GM18498 (cell line): Measurements from ENCODE around the gene KRTAP4-1.
"Not testable (repeated sequence)": the region's sequence is repeated elsewhere in the genome, so short reads cannot be mapped to it uniquely, and the experiment has no call there.

ENCODE experiments used
- ATAC-seq: cut with Tn5 transposase; IDR thresholded peaks from one replicate; pipeline ENCODE4 v1.9.1; 2021; ENCODE audit warnings: mild to moderate bottlenecking, moderate library complexity; ENCODE audit not compliant: unreplicated experiment

KRTAP4-1 gene

GRCh38 chr17:41184480-41184961 lies at the start of gene KRTAP4-1:
TSS of gene KRTAP4-1 (minus strand) at chr17:41184911. CDS start at chr17:41184854, 57 bp downstream.
- no peak for ATAC-seq

DNA sequence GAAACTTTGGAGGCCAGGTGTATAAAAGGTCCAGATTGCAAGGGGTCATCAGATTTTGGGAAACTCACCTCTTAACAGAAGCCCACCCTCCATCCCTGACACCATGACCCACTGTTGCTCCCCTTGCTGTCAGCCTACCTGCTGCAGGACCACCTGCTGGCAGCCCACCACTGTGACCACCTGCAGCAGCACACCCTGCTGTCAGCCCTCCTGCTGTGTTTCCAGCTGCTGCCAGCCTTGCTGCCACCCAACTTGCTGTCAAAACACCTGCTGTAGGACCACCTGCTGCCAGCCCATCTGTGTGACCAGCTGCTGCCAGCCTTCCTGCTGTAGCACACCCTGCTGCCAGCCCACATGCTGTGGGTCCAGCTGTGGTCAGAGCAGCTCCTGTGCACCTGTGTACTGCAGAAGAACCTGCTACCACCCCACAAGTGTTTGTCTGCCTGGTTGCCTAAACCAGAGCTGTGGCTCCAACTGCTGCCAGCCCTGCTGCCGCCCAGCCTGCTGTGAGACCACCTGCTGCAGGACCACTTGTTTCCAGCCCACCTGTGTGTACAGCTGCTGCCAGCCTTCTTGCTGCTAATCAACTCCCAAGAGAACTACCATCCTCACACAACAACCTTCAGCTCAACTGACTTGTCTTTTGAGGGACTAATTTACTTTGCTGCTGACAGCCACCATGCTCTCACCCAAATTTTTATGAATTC lies 47.8 kb upstream of the KRTAP4-1 start, which contains the start of gene KRTAP9-3:
TSS of gene KRTAP9-3 (plus strand) at position 51 of the 707 bp plus-strand sequence. CDS start at position 104, 53 bp downstream.
- not testable (repeated sequence) for ATAC-seq

- no peak for ATAC-seq
These were observed 47.0 kb upstream of the KRTAP4-1 start for GRCh38 chr17:41231731-41232130.

- ATAC-seq: no peak
These were observed 45.4 kb upstream of the KRTAP4-1 start for GRCh38 chr17:41230094-41230493.

DNA sequence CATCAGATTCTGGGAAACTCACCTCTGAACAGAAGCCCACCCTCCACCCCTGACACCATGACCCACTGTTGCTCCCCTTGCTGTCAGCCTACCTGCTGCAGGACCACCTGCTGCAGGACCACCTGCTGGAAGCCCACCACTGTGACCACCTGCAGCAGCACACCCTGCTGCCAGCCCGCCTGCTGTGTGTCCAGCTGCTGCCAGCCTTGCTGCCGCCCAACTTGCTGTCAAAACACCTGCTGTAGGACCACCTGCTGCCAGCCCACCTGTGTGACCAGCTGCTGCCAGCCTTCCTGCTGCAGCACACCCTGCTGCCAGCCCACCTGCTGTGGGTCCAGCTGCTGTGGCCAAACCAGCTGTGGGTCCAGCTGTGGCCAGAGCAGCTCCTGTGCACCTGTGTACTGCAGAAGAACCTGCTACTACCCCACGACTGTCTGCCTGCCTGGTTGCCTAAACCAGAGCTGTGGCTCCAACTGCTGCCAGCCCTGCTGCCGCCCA lies 41.9 kb upstream of the KRTAP4-1 start, which contains the start of gene KRTAP9-2:
TSS of gene KRTAP9-2 (plus strand) at position 51 of the 498 bp plus-strand sequence. CDS start at position 58, 7 bp downstream.
- ATAC-seq: not testable (repeated sequence)

- ATAC-seq: no peak
These were observed 41.3 kb upstream of the KRTAP4-1 start for GRCh38 chr17:41226051-41226450.

DNA sequence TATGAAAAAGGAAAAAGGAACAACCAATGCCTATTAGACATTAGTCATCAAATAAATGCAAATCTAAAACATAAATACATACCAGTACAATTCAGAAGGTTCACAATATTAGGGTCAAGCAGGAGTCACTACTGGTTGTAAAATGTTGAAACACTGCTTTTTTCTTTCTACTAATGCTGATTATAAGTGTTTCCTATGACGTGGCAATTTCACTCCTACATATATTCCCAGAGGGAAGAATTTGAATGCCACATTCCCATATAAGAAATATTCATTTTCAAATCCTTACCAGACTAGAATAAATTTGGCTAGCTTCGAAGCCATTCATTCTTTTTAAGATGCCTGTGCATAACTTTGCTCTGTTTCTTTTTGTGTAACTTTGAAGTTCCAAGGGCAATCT lies 39.1 kb upstream of the KRTAP4-1 start:
- ATAC-seq: no peak

DNA sequence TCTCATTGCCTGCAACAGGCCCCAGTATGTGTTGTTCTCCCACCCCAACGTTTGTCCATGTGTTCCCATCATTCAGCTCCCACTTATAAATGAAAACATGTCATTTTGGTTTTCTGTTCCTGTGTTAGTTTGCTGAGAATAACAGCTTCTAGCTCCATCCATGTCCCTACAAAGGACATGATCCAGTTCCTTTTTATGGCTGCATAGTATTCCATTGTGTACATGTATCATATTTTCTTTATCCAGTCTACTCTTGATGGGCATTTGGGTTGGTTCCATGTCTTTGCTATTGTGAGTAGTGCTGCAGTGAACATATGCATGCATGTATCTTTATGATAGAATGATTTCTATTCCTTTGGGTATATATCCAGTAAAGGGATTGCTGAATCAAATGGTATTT lies 31.0 kb upstream of the KRTAP4-1 start:
- ATAC-seq: no peak

GRCh38 chr17:41212524-41213169 lies 27.9 kb upstream of the KRTAP4-1 start:
- no peak for ATAC-seq

- no peak for ATAC-seq
These were observed 27.2 kb upstream of the KRTAP4-1 start for GRCh38 chr17:41211845-41212466.

GRCh38 chr17:41199421-41200078 lies 14.8 kb upstream of the KRTAP4-1 start:
- no peak for ATAC-seq

- no peak for ATAC-seq
These were observed 11.4 kb upstream of the KRTAP4-1 start for GRCh38 chr17:41196068-41196467.

DNA sequence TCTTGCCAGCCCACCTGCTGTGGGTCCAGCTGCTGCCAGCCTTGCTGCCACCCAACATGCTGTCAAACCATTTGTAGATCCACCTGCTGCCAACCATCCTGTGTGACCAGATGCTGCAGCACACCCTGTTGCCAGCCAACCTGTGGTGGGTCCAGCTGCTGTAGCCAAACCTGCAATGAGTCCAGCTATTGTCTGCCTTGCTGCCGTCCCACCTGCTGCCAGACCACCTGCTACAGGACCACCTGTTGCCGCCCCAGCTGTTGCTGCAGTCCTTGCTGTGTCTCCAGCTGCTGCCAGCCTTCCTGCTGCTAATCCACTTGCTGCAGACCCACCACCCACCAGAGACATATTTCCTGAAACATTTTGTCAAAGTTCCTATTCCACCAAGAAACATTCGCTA lies 5.6 kb upstream of the KRTAP4-1 start:
- ATAC-seq: no peak

- not testable (repeated sequence) for ATAC-seq
These were observed 5.2 kb upstream of the KRTAP4-1 start, which contains the start of gene KRTAP9-1 for GRCh38 chr17:41189837-41190318. TSS of gene KRTAP9-1 (plus strand) at chr17:41189887. CDS start at chr17:41189887, 0 bp downstream.

GRCh38 chr17:41186872-41187271 lies 2.2 kb upstream of the KRTAP4-1 start:
- ATAC-seq: no peak

- ATAC-seq: no peak
These were observed 290 bp upstream of the KRTAP4-1 start for GRCh38 chr17:41185001-41185400.

DNA sequence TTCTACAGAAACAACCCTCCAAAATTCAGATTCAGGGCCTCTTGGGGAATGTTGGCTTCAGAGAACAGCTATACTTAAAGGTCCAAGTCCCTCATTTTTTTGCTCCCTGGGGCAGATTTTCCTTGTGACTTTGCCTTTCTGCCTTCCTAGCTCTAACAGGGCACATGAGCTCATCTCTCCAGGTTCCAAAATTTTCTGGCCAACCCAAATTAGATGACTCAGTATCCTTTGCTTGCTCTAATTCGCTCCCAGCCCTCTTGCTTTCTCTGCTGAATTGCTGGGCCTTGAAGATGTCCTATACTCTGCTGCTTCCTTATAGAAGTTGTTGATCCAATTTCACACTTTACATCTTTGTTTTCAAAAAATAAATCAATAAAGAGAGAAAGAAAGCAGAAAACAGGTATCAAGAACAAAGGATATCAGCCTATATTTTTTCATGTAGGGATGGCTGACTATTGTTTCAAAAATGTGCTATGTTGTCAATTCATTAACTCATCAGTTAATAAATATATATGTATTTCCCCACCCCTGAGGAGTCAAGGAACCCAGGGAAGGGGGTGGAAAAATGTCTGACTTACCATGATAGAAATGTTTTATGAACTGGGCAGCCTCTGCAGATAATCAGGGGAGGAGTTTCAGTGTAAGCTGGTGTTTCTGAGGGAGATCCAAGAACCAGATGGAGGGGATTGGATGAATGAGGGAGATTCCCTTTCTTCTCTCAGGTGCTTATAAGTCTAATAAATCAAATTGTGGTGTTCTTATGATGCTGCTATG lies 5.7 kb downstream of the KRTAP4-1 start:
- ATAC-seq: no peak

- no peak for ATAC-seq
These were observed 6.4 kb downstream of the KRTAP4-1 start for GRCh38 chr17:41178341-41178740.

DNA sequence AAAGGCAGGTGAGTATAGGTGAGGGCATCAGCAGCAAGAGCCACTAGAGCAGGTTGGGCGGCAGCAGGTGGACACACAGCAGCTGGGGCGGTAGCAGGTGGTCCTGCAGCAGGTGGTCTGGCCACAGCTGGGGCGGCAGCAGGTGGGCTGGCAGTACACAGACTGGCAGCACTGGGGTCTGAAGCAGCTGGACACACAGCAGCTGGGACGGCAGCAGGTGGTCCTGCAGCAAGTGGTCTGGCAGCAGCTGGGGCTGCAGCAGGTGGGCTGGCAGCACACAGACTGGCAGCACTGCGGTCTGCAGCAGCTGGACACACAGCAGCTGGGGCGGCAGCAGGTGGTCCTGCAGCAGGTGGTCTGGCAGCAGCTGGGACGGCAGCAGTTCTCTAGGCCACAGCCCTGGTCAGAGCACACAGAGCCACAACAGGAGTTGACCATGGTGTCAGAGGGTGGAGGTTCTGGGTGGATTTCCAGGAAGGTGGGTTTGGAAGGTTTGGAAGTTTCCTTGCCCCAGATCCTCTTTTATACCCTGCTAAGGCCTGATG lies 6.9 kb downstream of the KRTAP4-1 start, which contains the start of gene KRTAP4-2:
TSS of gene KRTAP4-2 (minus strand) at position 495 of the 545 bp plus-strand sequence. CDS start at position 438, 57 bp downstream.
- ATAC-seq: no peak
